HFFc6 (cell line): ENCODE data around the gene SLIT1. TPM values are rescaled to one million over a fixed set of nuclear protein-coding genes. Genes with fewer than 3 reads are reported as not detected.

Experiments
- DNase-seq: peaks from one replicate; pipeline ENCODE4 v3.0.0-alpha.2; 2018
- H3K27ac Mint-ChIP-seq: 2 replicates; pipeline ENCODE4 v1.8.0; 2020; ENCODE audit warnings: mild to moderate bottlenecking, mixed read lengths
- H3K27me3 Mint-ChIP-seq: 2 replicates; pipeline ENCODE4 v1.8.0; 2021; ENCODE audit warnings: mild to moderate bottlenecking, moderate library complexity, mixed read lengths; ENCODE audit not compliant: insufficient read depth
- H3K36me3 Mint-ChIP-seq: 2 replicates; pipeline ENCODE4 v1.8.0; 2021; ENCODE audit warnings: low read depth, mixed read lengths
- H3K4me1 Mint-ChIP-seq: 2 replicates; pipeline ENCODE4 v1.8.0; 2020; ENCODE audit warnings: low read depth, mixed read lengths
- H3K4me3 Mint-ChIP-seq: 2 replicates; pipeline ENCODE4 v1.8.0; 2020; ENCODE audit warnings: mild to moderate bottlenecking, moderate library complexity, mixed read lengths
- H3K9me3 Mint-ChIP-seq: 2 replicates; pipeline ENCODE4 v1.8.0; 2020; ENCODE audit warnings: mild to moderate bottlenecking, mixed read lengths
- CTCF ChIP-seq: fragments of 200-600 bp; sonication (generic); IDR thresholded peaks from 2 replicates; pipeline ENCODE4 v1.5.0; 2021; ENCODE audit warnings: antibody characterized with exemption, mild to moderate bottlenecking
- total RNA-seq, 6 experiments: library from RNA; stranded (reverse); fragmentation: NEBNext Ultra II Directional; extraction: Animal tissue kit (Norgen Biotek cat#: 25700); gene quantifications; 2 replicates in 1 of 6; 3 replicates in 5 of 6; pipeline ENCODE4 v1.2.3, GENCODE V29; 2021

Gene SLIT1
- total RNA-seq, 6 experiments from 2014 or later: 0.05 TPM; not detected in 5

- H3K27me3 Mint-ChIP-seq: peaks cover 36% of the 10 kb centered on the region
- DNase-seq: no peak
- no peak for TF ChIP-seq CTCF
- H3K4me1 Mint-ChIP-seq: no peaks in the 10 kb centered on the region
- H3K27ac Mint-ChIP-seq: no peak overlapping the region
- H3K4me3 Mint-ChIP-seq: no peak overlapping the region
- no peaks in the 10 kb centered on the region for H3K9me3 Mint-ChIP-seq
- no peaks in the 10 kb centered on the region for H3K36me3 Mint-ChIP-seq
These were observed 14.8 kb downstream of the SLIT1 start for GRCh38 chr10:97171001-97171400.

DNA sequence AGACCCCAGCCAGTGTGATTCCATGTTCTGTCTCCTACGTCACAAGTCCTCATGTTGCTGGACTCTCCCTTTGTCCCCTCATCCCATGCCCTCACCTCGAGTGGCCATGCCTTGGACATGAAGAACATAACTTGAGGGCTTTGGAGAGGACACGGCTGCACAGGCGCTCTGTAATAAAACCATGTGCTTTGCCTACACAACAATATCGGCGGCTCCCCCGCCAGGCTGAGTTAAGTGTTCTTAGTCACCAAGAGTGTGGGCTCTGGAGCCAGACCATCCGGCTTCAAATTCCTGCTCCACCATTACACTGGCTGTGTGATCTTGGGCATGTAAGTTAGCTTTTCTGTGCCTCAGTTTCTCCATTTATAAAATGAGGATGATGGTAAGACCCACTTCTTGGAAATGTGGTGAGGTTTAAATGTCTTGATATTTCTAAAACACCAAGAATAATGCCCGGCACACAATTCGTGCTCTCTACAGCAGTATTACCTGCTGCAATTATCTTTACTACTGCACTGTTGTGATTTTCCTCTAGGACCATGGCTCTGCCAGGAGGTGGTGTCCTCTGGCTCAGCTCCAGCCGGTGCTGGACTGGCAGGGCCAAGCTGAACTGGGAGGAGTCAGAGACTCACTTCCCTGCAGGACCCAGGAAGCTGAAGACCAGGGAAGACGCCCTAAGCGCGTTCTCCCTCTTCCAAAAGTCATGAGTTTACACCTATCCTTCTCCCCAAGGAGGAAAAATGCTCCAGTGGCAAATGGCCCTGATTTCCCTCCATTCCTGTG is 15.7 kb downstream of the SLIT1 start:
- no peaks in the 10 kb centered on the region for H3K9me3 Mint-ChIP-seq
- H3K4me1 Mint-ChIP-seq: no peaks in the 10 kb centered on the region
- no peak for TF ChIP-seq CTCF
- no peaks in the 10 kb centered on the region for H3K36me3 Mint-ChIP-seq
- H3K27ac Mint-ChIP-seq: no peak overlapping the region
- no peak overlapping the region for H3K4me3 Mint-ChIP-seq
- DNase-seq: no peak
- peaks cover 35% of the 10 kb centered on the region for H3K27me3 Mint-ChIP-seq

- H3K9me3 Mint-ChIP-seq: no peaks in the 10 kb centered on the region
- DNase-seq: no peak
- no peak overlapping the region for H3K4me3 Mint-ChIP-seq
- H3K4me1 Mint-ChIP-seq: no peaks in the 10 kb centered on the region
- H3K36me3 Mint-ChIP-seq: no peaks in the 10 kb centered on the region
- no peak for TF ChIP-seq CTCF
- peaks cover 35% of the 10 kb centered on the region for H3K27me3 Mint-ChIP-seq
- no peak overlapping the region for H3K27ac Mint-ChIP-seq
These were observed 16.7 kb downstream of the SLIT1 start for GRCh38 chr10:97169063-97169462.

- Mint-ChIP-seq H3K27ac (no peak overlapping the region), H3K9me3 (no peaks in the 10 kb centered on the region), H3K4me1 (no peaks in the 10 kb centered on the region), H3K27me3 (peaks cover 37% of the 10 kb centered on the region), H3K4me3 (no peak overlapping the region), H3K36me3 (no peaks in the 10 kb centered on the region)
- TF ChIP-seq CTCF: no peak
- no peak for DNase-seq
These were observed 17.1 kb downstream of the SLIT1 start for GRCh38 chr10:97168645-97169044.

DNA sequence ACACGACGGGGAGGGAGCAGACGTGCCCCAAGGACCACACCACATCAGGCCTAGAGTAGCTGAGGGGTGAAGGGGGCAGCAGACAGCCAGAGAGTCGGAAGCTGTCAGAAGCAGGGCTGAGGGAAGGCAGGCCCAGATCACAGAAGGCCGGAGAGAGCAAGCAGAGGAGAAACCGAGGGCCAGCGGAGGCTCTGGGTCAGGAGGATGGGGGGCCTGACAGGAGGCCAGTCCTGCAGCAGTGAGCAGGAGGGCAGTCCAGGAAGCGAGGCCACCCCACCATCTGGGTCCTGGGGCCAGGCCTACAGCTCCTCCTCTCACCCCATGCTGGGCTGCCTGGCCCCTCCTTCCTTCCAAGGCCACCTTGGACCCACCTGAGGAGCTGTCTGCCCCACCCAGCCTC is 20.3 kb downstream of the SLIT1 start:
- Mint-ChIP-seq H3K27ac (no peak overlapping the region), H3K4me1 (no peaks in the 10 kb centered on the region)
- DNase-seq: no peak

More for the DNA sequence above, 20.3 kb downstream of the SLIT1 start:
- Mint-ChIP-seq H3K27me3 (peaks cover 35% of the 10 kb centered on the region), H3K9me3 (no peaks in the 10 kb centered on the region), H3K4me3 (no peak overlapping the region), H3K36me3 (no peaks in the 10 kb centered on the region)
- no peak for TF ChIP-seq CTCF
